ENCODE measurements around the gene TSPAN1. TPM values are rescaled to one million over a fixed set of nuclear protein-coding genes. Genes with fewer than 3 reads are reported as not detected.

TSPAN1 gene
- total and polyA plus RNA-seq, 2 of the 13 experiments (the other 11 are each of a cell fraction or from before 2014, with no cell fraction given): 1.7 to 2.9 TPM

GRCh38 chr1:46133181-46133658 lies 41.7 kb upstream of the TSPAN1 start (continued):
- TF ChIP-seq, protein P1, sequence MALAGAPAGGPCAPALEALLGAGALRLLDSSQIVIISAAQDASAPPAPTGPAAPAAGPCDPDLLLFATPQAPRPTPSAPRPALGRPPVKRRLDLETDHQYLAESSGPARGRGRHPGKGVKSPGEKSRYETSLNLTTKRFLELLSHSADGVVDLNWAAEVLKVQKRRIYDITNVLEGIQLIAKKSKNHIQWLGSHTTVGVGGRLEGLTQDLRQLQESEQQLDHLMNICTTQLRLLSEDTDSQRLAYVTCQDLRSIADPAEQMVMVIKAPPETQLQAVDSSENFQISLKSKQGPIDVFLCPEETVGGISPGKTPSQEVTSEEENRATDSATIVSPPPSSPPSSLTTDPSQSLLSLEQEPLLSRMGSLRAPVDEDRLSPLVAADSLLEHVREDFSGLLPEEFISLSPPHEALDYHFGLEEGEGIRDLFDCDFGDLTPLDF (CRISPR knock-in tag; IDR thresholded peaks at IDR 0.05): no peak
- TF ChIP-seq RXRB (CRISPR knock-in tag; IDR thresholded peaks at IDR 0.05; ENCODE audit: borderline replicate concordance) (no peak), MIER3 (CRISPR knock-in tag; IDR thresholded peaks at IDR 0.05; ENCODE audit: borderline replicate concordance) (no peak), ZNF629 (CRISPR knock-in tag; conservative IDR thresholded peaks at IDR 0.05) (no peak), SAP130 (CRISPR knock-in tag; IDR thresholded peaks at IDR 0.05; ENCODE audit: low read depth) (peak; percentile 17), ZNF263 (CRISPR knock-in tag; IDR thresholded peaks at IDR 0.05) (no peak; the same call in none of the 2 replicates), GPN1 (CRISPR knock-in tag; IDR thresholded peaks at IDR 0.05; ENCODE audit: borderline replicate concordance) (no peak), FOXK1 (CRISPR knock-in tag; IDR thresholded peaks at IDR 0.05; ENCODE audit: borderline replicate concordance, low read depth) (no peak), ZNF451 (CRISPR knock-in tag; IDR thresholded peaks at IDR 0.05) (no peak), SRSF4 (IDR thresholded peaks at IDR 0.05; ENCODE audit: low read depth, low read length, poor library complexity, severe bottlenecking) (no peak), ZIK1 (CRISPR knock-in tag; IDR thresholded peaks at IDR 0.05; ENCODE audit: borderline replicate concordance, low read depth) (no peak), SKI (IDR thresholded peaks at IDR 0.05; ENCODE audit: partially characterized antibody) (no peak), RERE (CRISPR knock-in tag; IDR thresholded peaks at IDR 0.05; ENCODE audit: low read depth) (no peak), FUBP1 (CRISPR knock-in tag; IDR thresholded peaks at IDR 0.05; ENCODE audit: borderline replicate concordance) (no peak), SMARCC2 (IDR thresholded peaks at IDR 0.05) (no peak)
- TF ChIP-seq, protein P2, sequence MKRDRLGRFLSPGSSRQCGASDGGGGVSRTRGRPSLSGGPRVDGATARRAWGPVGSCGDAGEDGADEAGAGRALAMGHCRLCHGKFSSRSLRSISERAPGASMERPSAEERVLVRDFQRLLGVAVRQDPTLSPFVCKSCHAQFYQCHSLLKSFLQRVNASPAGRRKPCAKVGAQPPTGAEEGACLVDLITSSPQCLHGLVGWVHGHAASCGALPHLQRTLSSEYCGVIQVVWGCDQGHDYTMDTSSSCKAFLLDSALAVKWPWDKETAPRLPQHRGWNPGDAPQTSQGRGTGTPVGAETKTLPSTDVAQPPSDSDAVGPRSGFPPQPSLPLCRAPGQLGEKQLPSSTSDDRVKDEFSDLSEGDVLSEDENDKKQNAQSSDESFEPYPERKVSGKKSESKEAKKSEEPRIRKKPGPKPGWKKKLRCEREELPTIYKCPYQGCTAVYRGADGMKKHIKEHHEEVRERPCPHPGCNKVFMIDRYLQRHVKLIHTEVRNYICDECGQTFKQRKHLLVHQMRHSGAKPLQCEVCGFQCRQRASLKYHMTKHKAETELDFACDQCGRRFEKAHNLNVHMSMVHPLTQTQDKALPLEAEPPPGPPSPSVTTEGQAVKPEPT (CRISPR knock-in tag; IDR thresholded peaks at IDR 0.05; ENCODE audit: low read depth): 0 out of 2 replicates have a peak, but pooled peaks have one; percentile 11
- TF ChIP-seq, protein P3, sequence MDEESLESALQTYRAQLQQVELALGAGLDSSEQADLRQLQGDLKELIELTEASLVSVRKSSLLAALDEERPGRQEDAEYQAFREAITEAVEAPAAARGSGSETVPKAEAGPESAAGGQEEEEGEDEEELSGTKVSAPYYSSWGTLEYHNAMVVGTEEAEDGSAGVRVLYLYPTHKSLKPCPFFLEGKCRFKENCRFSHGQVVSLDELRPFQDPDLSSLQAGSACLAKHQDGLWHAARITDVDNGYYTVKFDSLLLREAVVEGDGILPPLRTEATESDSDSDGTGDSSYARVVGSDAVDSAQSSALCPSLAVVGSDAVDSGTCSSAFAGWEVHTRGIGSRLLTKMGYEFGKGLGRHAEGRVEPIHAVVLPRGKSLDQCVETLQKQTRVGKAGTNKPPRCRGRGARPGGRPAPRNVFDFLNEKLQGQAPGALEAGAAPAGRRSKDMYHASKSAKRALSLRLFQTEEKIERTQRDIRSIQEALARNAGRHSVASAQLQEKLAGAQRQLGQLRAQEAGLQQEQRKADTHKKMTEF (CRISPR knock-in tag; IDR thresholded peaks at IDR 0.05): no peak

All from HepG2 (cell line).